HEK293 (cell line): Measurements from ENCODE around the gene TFPT.

Experiments used
- CTCF ChIP-seq: fragments of 450-650 bp; formaldehyde crosslinking; IDR thresholded peaks from 2 replicates; pipeline ENCODE4 v1.5.1; 2016; ENCODE audit warnings: missing biosample characterization, missing genetic modification characterization
- SP2 ChIP-seq: fragments of 450-650 bp; formaldehyde crosslinking; IDR thresholded peaks from 2 replicates; pipeline ENCODE4 v1.5.1; 2016; ENCODE audit warnings: missing biosample characterization, missing genetic modification characterization
- ZBTB10 ChIP-seq: fragments of 450-650 bp; formaldehyde crosslinking; IDR thresholded peaks from 2 replicates; pipeline ENCODE4 v1.5.1; 2016; ENCODE audit warnings: missing biosample characterization, missing genetic modification characterization
- ZBTB7A ChIP-seq: fragments of 450-650 bp; formaldehyde crosslinking; IDR thresholded peaks from 2 replicates; pipeline ENCODE4 v1.5.1; 2016; ENCODE audit warnings: low read depth, missing biosample characterization, missing genetic modification characterization
- ZEB2 ChIP-seq: fragments of 450-650 bp; formaldehyde crosslinking; IDR thresholded peaks from 2 replicates; pipeline ENCODE4 v1.5.1; 2016; ENCODE audit warnings: missing biosample characterization, missing genetic modification characterization
- ZNF274 ChIP-seq, 2 experiments: fragments of 200-500 bp in 1 of 2; fragments of 450-650 bp in 1 of 2; sonication (Bioruptor generic) in 1 of 2; formaldehyde crosslinking in 1 of 2; IDR thresholded peaks; 2 replicates each; pipeline versions ENCODE4 v1.5.1 to v1.6.1; 2014 to 2016; ENCODE audit warnings: borderline replicate concordance in 1 of 2, inconsistent platforms in 1 of 2, low read length in 1 of 2, missing biosample characterization in 1 of 2, missing genetic modification characterization in 1 of 2
- ZNF580 ChIP-seq: fragments of 450-650 bp; formaldehyde crosslinking; IDR thresholded peaks from 2 replicates; pipeline ENCODE4 v1.5.1; 2016; ENCODE audit warnings: missing biosample characterization, missing genetic modification characterization
- ZNF600 ChIP-seq: fragments of 450-650 bp; formaldehyde crosslinking; IDR thresholded peaks from 2 replicates; pipeline ENCODE4 v1.5.1; 2016; ENCODE audit warnings: missing biosample characterization, missing genetic modification characterization

GRCh38 chr19:54162884-54163283 is 47.4 kb upstream of the TFPT start:
- TF ChIP-seq CTCF (tag by site-specific recombination) (no peak), ZEB2 (tag by site-specific recombination) (no peak), SP2 (no peak), ZNF274 (IDR thresholded peaks at IDR 0.05; ENCODE audit: low read length) (no peak), ZNF274 (tag by site-specific recombination; IDR thresholded peaks at IDR 0.05; ENCODE audit: borderline replicate concordance) (no peak), ZNF600 (no peak), ZBTB10 (tag by site-specific recombination) (no peak), ZNF580 (tag by site-specific recombination) (no peak), ZBTB7A (no peak)
